ENCODE results near the gene AHDC1. TPM values are rescaled to one million over a fixed set of nuclear protein-coding genes. Genes with fewer than 3 reads are reported as not detected.

Gene AHDC1
- total and polyA plus RNA-seq, 9 of the 15 experiments (the other 6 are each of a cell fraction or from before 2014, with no cell fraction given), result 0.21 to 36.4 (median 4.7) TPM

DNA sequence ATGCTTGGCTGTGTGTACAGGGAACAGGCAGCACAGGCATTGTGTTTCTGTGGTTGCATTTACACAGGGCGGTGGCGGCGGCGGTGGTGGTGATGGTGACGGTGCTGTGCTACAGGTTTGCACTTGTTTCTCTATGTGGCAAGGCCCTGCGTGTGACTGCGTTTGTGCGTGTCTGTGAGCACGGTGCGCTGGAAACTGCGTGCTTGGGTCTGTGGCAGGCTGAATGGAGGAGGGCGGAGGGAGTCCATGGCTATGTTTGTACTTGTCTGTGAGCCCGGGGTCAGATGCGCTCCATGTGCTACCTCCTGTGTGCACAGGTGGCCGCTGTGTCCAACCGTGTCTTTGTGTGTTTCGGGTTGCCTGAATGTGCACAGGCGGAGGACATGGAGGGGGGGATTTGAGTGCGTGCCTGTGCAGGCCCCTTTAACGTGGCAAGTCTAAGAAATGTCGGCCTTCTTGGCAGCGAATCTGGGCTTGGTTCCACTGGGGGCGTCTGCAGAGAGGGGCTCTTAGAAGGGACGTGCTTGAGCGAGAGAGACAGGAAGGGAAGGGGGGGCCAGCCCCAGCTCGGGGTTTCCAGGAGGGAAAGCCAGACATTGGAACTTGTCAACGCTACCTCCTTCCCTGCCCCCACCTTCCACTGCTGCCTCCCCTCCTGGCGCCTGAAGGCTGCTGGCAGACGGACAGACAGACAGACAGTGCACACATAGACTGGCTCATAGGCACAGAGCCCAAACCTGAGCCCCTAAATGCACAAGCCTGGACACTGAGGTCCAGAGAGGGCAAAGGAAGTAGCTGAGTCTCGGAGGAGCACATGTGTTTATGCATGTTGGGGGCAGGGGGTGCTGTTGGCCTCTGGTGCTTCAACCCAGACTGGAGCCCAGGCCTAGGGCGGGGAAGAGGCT is 81.3 kb downstream of the AHDC1 start (continued):
- TF ChIP-seq, protein P1, sequence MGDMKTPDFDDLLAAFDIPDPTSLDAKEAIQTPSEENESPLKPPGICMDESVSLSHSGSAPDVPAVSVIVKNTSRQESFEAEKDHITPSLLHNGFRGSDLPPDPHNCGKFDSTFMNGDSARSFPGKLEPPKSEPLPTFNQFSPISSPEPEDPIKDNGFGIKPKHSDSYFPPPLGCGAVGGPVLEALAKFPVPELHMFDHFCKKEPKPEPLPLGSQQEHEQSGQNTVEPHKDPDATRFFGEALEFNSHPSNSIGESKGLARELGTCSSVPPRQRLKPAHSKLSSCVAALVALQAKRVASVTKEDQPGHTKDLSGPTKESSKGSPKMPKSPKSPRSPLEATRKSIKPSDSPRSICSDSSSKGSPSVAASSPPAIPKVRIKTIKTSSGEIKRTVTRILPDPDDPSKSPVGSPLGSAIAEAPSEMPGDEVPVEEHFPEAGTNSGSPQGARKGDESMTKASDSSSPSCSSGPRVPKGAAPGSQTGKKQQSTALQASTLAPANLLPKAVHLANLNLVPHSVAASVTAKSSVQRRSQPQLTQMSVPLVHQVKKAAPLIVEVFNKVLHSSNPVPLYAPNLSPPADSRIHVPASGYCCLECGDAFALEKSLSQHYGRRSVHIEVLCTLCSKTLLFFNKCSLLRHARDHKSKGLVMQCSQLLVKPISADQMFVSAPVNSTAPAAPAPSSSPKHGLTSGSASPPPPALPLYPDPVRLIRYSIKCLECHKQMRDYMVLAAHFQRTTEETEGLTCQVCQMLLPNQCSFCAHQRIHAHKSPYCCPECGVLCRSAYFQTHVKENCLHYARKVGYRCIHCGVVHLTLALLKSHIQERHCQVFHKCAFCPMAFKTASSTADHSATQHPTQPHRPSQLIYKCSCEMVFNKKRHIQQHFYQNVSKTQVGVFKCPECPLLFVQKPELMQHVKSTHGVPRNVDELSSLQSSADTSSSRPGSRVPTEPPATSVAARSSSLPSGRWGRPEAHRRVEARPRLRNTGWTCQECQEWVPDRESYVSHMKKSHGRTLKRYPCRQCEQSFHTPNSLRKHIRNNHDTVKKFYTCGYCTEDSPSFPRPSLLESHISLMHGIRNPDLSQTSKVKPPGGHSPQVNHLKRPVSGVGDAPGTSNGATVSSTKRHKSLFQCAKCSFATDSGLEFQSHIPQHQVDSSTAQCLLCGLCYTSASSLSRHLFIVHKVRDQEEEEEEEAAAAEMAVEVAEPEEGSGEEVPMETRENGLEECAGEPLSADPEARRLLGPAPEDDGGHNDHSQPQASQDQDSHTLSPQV (IDR thresholded peaks at IDR 0.05), result 0 out of 2 replicates have a peak, but pooled peaks have one; percentile 48
- TF ChIP-seq, protein P2, sequence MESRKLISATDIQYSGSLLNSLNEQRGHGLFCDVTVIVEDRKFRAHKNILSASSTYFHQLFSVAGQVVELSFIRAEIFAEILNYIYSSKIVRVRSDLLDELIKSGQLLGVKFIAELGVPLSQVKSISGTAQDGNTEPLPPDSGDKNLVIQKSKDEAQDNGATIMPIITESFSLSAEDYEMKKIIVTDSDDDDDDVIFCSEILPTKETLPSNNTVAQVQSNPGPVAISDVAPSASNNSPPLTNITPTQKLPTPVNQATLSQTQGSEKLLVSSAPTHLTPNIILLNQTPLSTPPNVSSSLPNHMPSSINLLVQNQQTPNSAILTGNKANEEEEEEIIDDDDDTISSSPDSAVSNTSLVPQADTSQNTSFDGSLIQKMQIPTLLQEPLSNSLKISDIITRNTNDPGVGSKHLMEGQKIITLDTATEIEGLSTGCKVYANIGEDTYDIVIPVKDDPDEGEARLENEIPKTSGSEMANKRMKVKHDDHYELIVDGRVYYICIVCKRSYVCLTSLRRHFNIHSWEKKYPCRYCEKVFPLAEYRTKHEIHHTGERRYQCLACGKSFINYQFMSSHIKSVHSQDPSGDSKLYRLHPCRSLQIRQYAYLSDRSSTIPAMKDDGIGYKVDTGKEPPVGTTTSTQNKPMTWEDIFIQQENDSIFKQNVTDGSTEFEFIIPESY (CRISPR knock-in tag; IDR thresholded peaks at IDR 0.05), result no peak
- TF ChIP-seq, protein P3, sequence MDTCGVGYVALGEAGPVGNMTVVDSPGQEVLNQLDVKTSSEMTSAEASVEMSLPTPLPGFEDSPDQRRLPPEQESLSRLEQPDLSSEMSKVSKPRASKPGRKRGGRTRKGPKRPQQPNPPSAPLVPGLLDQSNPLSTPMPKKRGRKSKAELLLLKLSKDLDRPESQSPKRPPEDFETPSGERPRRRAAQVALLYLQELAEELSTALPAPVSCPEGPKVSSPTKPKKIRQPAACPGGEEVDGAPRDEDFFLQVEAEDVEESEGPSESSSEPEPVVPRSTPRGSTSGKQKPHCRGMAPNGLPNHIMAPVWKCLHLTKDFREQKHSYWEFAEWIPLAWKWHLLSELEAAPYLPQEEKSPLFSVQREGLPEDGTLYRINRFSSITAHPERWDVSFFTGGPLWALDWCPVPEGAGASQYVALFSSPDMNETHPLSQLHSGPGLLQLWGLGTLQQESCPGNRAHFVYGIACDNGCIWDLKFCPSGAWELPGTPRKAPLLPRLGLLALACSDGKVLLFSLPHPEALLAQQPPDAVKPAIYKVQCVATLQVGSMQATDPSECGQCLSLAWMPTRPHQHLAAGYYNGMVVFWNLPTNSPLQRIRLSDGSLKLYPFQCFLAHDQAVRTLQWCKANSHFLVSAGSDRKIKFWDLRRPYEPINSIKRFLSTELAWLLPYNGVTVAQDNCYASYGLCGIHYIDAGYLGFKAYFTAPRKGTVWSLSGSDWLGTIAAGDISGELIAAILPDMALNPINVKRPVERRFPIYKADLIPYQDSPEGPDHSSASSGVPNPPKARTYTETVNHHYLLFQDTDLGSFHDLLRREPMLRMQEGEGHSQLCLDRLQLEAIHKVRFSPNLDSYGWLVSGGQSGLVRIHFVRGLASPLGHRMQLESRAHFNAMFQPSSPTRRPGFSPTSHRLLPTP (IDR thresholded peaks at IDR 0.05; ENCODE audit: borderline replicate concordance, extremely low read depth, insufficient read length), result no peak
- TF ChIP-seq, protein P4, sequence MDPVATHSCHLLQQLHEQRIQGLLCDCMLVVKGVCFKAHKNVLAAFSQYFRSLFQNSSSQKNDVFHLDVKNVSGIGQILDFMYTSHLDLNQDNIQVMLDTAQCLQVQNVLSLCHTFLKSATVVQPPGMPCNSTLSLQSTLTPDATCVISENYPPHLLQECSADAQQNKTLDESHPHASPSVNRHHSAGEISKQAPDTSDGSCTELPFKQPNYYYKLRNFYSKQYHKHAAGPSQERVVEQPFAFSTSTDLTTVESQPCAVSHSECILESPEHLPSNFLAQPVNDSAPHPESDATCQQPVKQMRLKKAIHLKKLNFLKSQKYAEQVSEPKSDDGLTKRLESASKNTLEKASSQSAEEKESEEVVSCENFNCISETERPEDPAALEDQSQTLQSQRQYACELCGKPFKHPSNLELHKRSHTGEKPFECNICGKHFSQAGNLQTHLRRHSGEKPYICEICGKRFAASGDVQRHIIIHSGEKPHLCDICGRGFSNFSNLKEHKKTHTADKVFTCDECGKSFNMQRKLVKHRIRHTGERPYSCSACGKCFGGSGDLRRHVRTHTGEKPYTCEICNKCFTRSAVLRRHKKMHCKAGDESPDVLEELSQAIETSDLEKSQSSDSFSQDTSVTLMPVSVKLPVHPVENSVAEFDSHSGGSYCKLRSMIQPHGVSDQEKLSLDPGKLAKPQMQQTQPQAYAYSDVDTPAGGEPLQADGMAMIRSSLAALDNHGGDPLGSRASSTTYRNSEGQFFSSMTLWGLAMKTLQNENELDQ (CRISPR knock-in tag; IDR thresholded peaks at IDR 0.05; ENCODE audit: borderline replicate concordance), result no peak
- TF ChIP-seq PML (IDR thresholded peaks at IDR 0.05; ENCODE audit: low read length), result no peak
- no peak for TF ChIP-seq PHTF2 (CRISPR knock-in tag; IDR thresholded peaks at IDR 0.05)
- TF ChIP-seq PTRF (tag; IDR thresholded peaks at IDR 0.05), result no peak
- TF ChIP-seq SRSF7 (optimal IDR thresholded peaks at IDR 0.05; ENCODE audit: low read depth, low read length), result no peak
- no peak for TF ChIP-seq GABPA (tag; conservative IDR thresholded peaks at IDR 0.05; ENCODE audit: low read depth)
- TF ChIP-seq ZNF79 (CRISPR knock-in tag; IDR thresholded peaks at IDR 0.05; ENCODE audit: low read depth), result no peak
- no peak for TF ChIP-seq POLR2G (IDR thresholded peaks at IDR 0.05; ENCODE audit: low read depth, low read length)
- TF ChIP-seq RAD21 (CRISPR knock-in tag; conservative IDR thresholded peaks at IDR 0.05 in 1 of 2, IDR thresholded peaks at IDR 0.05 in 1 of 2), result peak; percentile 54 to 87
- no peak for TF ChIP-seq SREBF1 (IDR thresholded peaks at IDR 0.05; ENCODE audit: borderline replicate concordance, low read depth, low read length)
- TF ChIP-seq ZNF23 (CRISPR knock-in tag; IDR thresholded peaks at IDR 0.05), result no peak

Measured in K562 (cell line).